B cell (primary cell): ENCODE measurements around the gene COG5. TPM values are rescaled to one million over a fixed set of nuclear protein-coding genes. Genes with fewer than 3 reads are reported as not detected.

Experiments used
- ATAC-seq: fragments of 200-7000 bp; cut with Tn5 transposase; one replicate; pipeline ENCODE4 v1.10.0; 2021; ENCODE audit warnings: low read depth, mild to moderate bottlenecking, moderate number of reproducible peaks, moderate library complexity
- CTCF ChIA-PET: fragments of 350-600 bp; sonication (Branson Sonifier 250); formaldehyde crosslinking; loops from one replicate; lab custom pipeline; 2021; ENCODE audit warnings: antibody characterized with exemption, inconsistent platforms; lab: Charles Lee
- POLR2A ChIA-PET: fragments of 350-600 bp; sonication (Branson Sonifier 250); formaldehyde crosslinking; loops from one replicate; lab custom pipeline; 2021; ENCODE audit warnings: antibody characterized with exemption; lab: Charles Lee
- DNase-seq: peaks from one replicate; pipeline ENCODE4 v3.0.0; 2013
- H2AFZ ChIP-seq: 2 replicates; pipeline ENCODE4 v1.6.1; 2012; ENCODE audit warnings: mild to moderate bottlenecking, low read depth, low read length; ENCODE audit not compliant: insufficient read depth, poor library complexity, severe bottlenecking
- H3K27ac ChIP-seq, 2 donors: 1 replicate in 1 of 2; 2 replicates in 1 of 2; pipeline ENCODE4 v1.5.1; 2012 to 2013; ENCODE audit warnings: low read length in 2 of 2, mild to moderate bottlenecking in 2 of 2, moderate library complexity in 1 of 2
- H3K27me3 ChIP-seq, 4 experiments: fragments of 200-600 bp in 1 of 4; sonication (generic) in 1 of 4; replicated peaks in 1 of 4; 1 replicate in 2 of 4; 2 replicates in 2 of 4; pipeline versions ENCODE4 v1.6.1 to v1.7.0; 2013 to 2016; ENCODE audit warnings: low read length in 3 of 4, mild to moderate bottlenecking in 2 of 4, mixed read lengths in 1 of 4, moderate library complexity in 1 of 4; ENCODE audit not compliant: insufficient read depth in 4 of 4, control insufficient read depth in 3 of 4; ENCODE audit errors: control extremely low read depth in 1 of 4
- H3K36me3 ChIP-seq, 2 experiments: replicated peaks in 1 of 2; 1 replicate in 1 of 2; 2 replicates in 1 of 2; pipeline versions ENCODE4 v1.6.1 to v1.7.1; 2013; ENCODE audit warnings: low read length in 1 of 2; ENCODE audit not compliant: insufficient read depth in 2 of 2, control insufficient read depth in 1 of 2; ENCODE audit errors: control extremely low read depth in 1 of 2, extremely low read depth in 1 of 2
- H3K4me1 ChIP-seq, 2 donors: fragments of 200-600 bp in 1 of 2; sonication (generic) in 1 of 2; 1 replicate in 1 of 2; 2 replicates in 1 of 2; pipeline versions ENCODE4 v1.5.1 to v1.6.1; 2013 to 2017; ENCODE audit warnings: low read length in 2 of 2; ENCODE audit not compliant: control insufficient read depth in 2 of 2, insufficient read depth in 2 of 2
- H3K4me2 ChIP-seq: replicated peaks from 2 replicates; pipeline ENCODE3; 2012; ENCODE audit warnings: mild to moderate bottlenecking, low read depth, low read length; ENCODE audit not compliant: poor library complexity, severe bottlenecking
- H3K4me3 ChIP-seq, 5 experiments: fragments of 200-600 bp in 1 of 5; sonication (generic) in 1 of 5; 1 replicate in 3 of 5; 2 replicates in 2 of 5; pipeline versions ENCODE4 v1.5.1 to v1.7.0; 2011 to 2016; ENCODE audit warnings: low read length in 4 of 5, mild to moderate bottlenecking in 4 of 5, low read depth in 2 of 5, control low read depth in 1 of 5, moderate library complexity in 1 of 5; ENCODE audit not compliant: insufficient read depth in 1 of 5; ENCODE audit errors: control extremely low read depth in 1 of 5, extremely low read depth in 1 of 5
- H3K79me2 ChIP-seq: fragments of 200-600 bp; sonication (generic); one replicate; pipeline ENCODE4 v1.6.0; 2016; ENCODE audit warnings: low read length; ENCODE audit not compliant: control insufficient read depth, insufficient read depth
- H3K9ac ChIP-seq: fragments of 200-600 bp; sonication (generic); 2 replicates; pipeline ENCODE4 v1.6.1; 2017; ENCODE audit warnings: mild to moderate bottlenecking, low read length, moderate library complexity
- H3K9me3 ChIP-seq, 3 donors: one replicate each; pipeline versions ENCODE4 v1.6.1 to v1.7.1; 2013; ENCODE audit warnings: low read length in 2 of 3; ENCODE audit not compliant: control insufficient read depth in 2 of 3, insufficient read depth in 1 of 3; ENCODE audit errors: control extremely low read depth in 1 of 3
- H4K20me1 ChIP-seq: 2 replicates; pipeline ENCODE4 v1.6.0; 2012; ENCODE audit warnings: mild to moderate bottlenecking, low read length; ENCODE audit not compliant: insufficient read depth, control insufficient read depth, poor library complexity, severe bottlenecking
- H3K27ac Mint-ChIP-seq: one replicate; pipeline ENCODE4 v1.8.0; 2021; ENCODE audit warnings: mixed read lengths
- H3K27me3 Mint-ChIP-seq: one replicate; pipeline ENCODE4 v1.8.0; 2021; ENCODE audit warnings: mixed read lengths
- H3K4me1 Mint-ChIP-seq: one replicate; pipeline ENCODE4 v1.8.0; 2021; ENCODE audit warnings: mixed read lengths
- H3K4me3 Mint-ChIP-seq: one replicate; pipeline ENCODE4 v1.8.0; 2021; ENCODE audit warnings: mixed read lengths
- H3K9me3 Mint-ChIP-seq: one replicate; pipeline ENCODE4 v1.8.0; 2022; ENCODE audit warnings: mixed read lengths; ENCODE audit not compliant: insufficient read depth
- EZH2 ChIP-seq: IDR thresholded peaks from 2 replicates; pipeline ENCODE4 v1.6.1; 2012; ENCODE audit warnings: borderline replicate concordance, low read depth, mild to moderate bottlenecking, moderate library complexity, low read length; ENCODE audit not compliant: insufficient read depth, poor library complexity, severe bottlenecking
- WGBS: methylation state at CpG from one replicate; pipeline ENCODE4 v1.1.5; 2013; ENCODE audit warnings: missing lambda C conversion rate; ENCODE audit not compliant: insufficient coverage; 5-methylcytosine and 5-hydroxymethylcytosine counted together
- intact Hi-C: fragments of 100-400 bp; cut with micrococcal nuclease; formaldehyde crosslinking; loops from one replicate; pipeline ENCODE4 v1.10.0; 2022
- polyA plus RNA-seq: library from polyadenylated mRNA; depleted of rRNA; stranded (reverse); fragments of >200 nt; gene quantifications from 2 replicates; pipeline ENCODE4 v1.2.3, GENCODE V29; 2012
- total RNA-seq, 2 donors: library from RNA; stranded (reverse); fragments of 120-200 nt in 1 of 2; gene quantifications; 1 replicate in 1 of 2; 2 replicates in 1 of 2; pipeline versions ENCODE4 v1.2.3 to v1.2.4, GENCODE V29; 2013 to 2022
- TF ChIP-seq, protein P1 (sequence below): fragments of 200-600 bp; IDR thresholded peaks from one replicate; pipeline ENCODE4 v1.8.0; 2022; ENCODE audit warnings: antibody characterized with exemption, mild to moderate bottlenecking

The COG5 gene
- total and polyA plus RNA-seq, 2 donors (not counting 1 experiment from before 2014, with no cell fraction given) = 7.0 to 73.0 TPM

- Histone ChIP-seq H3K4me3 (peak overlapping the region; percentile 86 to 98 (median 93)), H4K20me1 (no peaks in the 10 kb centered on the region), H3K4me2 (peak overlapping the region; percentile 93), H3K4me1 (peaks cover 18 to 23% of the 10 kb centered on the region in 2 donors), H3K9ac (peak overlapping the region; percentile 98), H3K9me3 (no peaks in the 10 kb centered on the region), H3K36me3 (no peaks in the 10 kb centered on the region), H3K27me3 (no peaks in the 10 kb centered on the region), H2AFZ (peak overlapping the region; percentile 99), H3K27ac (peak overlapping the region; percentile 88 to 94), H3K79me2 (peaks cover 68% of the 10 kb centered on the region)
- DNase-seq (no peak), ATAC-seq (peak; percentile 50)
- TF ChIP-seq, protein P1, sequence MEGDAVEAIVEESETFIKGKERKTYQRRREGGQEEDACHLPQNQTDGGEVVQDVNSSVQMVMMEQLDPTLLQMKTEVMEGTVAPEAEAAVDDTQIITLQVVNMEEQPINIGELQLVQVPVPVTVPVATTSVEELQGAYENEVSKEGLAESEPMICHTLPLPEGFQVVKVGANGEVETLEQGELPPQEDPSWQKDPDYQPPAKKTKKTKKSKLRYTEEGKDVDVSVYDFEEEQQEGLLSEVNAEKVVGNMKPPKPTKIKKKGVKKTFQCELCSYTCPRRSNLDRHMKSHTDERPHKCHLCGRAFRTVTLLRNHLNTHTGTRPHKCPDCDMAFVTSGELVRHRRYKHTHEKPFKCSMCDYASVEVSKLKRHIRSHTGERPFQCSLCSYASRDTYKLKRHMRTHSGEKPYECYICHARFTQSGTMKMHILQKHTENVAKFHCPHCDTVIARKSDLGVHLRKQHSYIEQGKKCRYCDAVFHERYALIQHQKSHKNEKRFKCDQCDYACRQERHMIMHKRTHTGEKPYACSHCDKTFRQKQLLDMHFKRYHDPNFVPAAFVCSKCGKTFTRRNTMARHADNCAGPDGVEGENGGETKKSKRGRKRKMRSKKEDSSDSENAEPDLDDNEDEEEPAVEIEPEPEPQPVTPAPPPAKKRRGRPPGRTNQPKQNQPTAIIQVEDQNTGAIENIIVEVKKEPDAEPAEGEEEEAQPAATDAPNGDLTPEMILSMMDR = no peak
- no peak for TF ChIP-seq EZH2
- under 1% methylated on average over 18 of the region's 21 CpGs for WGBS
- H3K9me3 Mint-ChIP-seq = no peaks in the 10 kb centered on the region
- ChIA-PET CTCF (interaction anchor here (0.7 to 2.6 kb wide), 7 partner anchors 12 to 180 kb away, joined by 3 to 17 read pairs (median 4); partner anchors contain the start of genes CBLL1 and SLC26A4), POLR2A (interaction anchor here (0.6 to 1.2 kb wide), 8 partner anchors 15 to 395 kb away, joined by 3 to 9 read pairs (median 6); partner anchors contain the start of gene HBP1)
- intact Hi-C loops = loop anchor here (1.0 to 10.0 kb wide), 5 partner anchors 98 to 1009 kb away; partner anchors contain the start of genes DLD and HBP1
- H3K27me3 Mint-ChIP-seq = no peaks in the 10 kb centered on the region
- peak overlapping the region; percentile 94 for H3K27ac Mint-ChIP-seq
- H3K4me1 Mint-ChIP-seq = peaks cover 50% of the 10 kb centered on the region
- peak overlapping the region; percentile 88 for H3K4me3 Mint-ChIP-seq
These were observed 492 bp downstream of the COG5 start for GRCh38 chr7:107563081-107563774.
